ENCODE results near the gene ZNF878. TPM values are rescaled to one million over a fixed set of nuclear protein-coding genes. Genes with fewer than 3 reads are reported as not detected.

The ZNF878 gene
- total RNA-seq, 1 experiment from 2014 or later: 4.9 TPM

- DNase-seq: no peak
- Histone ChIP-seq H3K36me3 (no peaks in the 10 kb centered on the region), H3K9me3 (replicated peaks) (no peaks in the 10 kb centered on the region)
Measured at GRCh38 chr19:12055784-12056183, 3.0 kb upstream of the ZNF878 start.

DNA sequence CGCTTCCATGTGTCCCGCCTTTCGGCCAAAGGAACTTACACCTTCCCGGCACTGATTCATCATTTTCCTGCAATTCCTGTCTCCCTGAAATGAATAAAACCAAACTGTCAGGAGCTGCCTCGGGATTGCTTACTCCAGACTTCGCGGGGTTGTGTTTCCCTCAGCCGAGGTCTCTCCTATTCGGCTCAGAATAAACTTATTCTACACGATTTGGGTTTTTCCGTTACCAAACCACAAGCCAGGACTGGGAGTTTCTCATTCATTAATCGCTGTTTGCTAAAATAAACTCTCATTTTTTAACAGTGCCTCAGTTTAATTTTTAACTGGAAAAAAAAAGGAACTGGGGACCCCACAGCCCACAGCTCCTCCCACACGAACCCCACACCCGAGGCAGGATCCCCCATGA lies 667 bp downstream of the ZNF878 start:
- no peaks in the 10 kb centered on the region; the same call in 1 of the 2 replicates for H3K4me1 ChIP-seq
- peak overlapping the region; percentile 70 for H3K4me3 ChIP-seq
- peaks cover 4% of the 10 kb centered on the region for H3K9me3 ChIP-seq (replicated peaks)
- no peaks in the 10 kb centered on the region for H3K27me3 ChIP-seq
- peak overlapping the region; percentile 35; the same call in 1 of the 2 replicates for H3K27ac ChIP-seq
- peak in 1 of 2 experiments; percentile 51 for DNase-seq
- H3K36me3 ChIP-seq: peaks cover 4% of the 10 kb centered on the region; the same call in 1 of the 2 replicates

More at GRCh38 chr19:12055784-12056183, 3.0 kb upstream of the ZNF878 start:
- Histone ChIP-seq H3K4me3 (no peak overlapping the region), H3K27me3 (no peaks in the 10 kb centered on the region), H3K27ac (no peak overlapping the region), H3K4me1 (no peaks in the 10 kb centered on the region; the same call in 1 of the 2 replicates)

- DNase-seq: no peak
- no peaks in the 10 kb centered on the region; the same call in 1 of the 2 replicates for H3K4me1 ChIP-seq
- H3K9me3 ChIP-seq (replicated peaks): peaks cover 34% of the 10 kb centered on the region
- no peak overlapping the region for H3K4me3 ChIP-seq
- peaks cover 33% of the 10 kb centered on the region for H3K36me3 ChIP-seq
- H3K27me3 ChIP-seq: no peaks in the 10 kb centered on the region
- H3K27ac ChIP-seq: no peak overlapping the region
Measured at GRCh38 chr19:12047868-12048267, 4.9 kb downstream of the ZNF878 start.

GRCh38 chr19:12043752-12044422 lies 8.9 kb downstream of the ZNF878 start:
- peaks cover 43% of the 10 kb centered on the region for H3K9me3 ChIP-seq (replicated peaks)
- DNase-seq: no peak
- no peak overlapping the region for H3K27ac ChIP-seq
- H3K4me1 ChIP-seq: no peaks in the 10 kb centered on the region
- peaks cover 33% of the 10 kb centered on the region for H3K36me3 ChIP-seq
- H3K4me3 ChIP-seq: no peak overlapping the region
- no peaks in the 10 kb centered on the region for H3K27me3 ChIP-seq

DNA sequence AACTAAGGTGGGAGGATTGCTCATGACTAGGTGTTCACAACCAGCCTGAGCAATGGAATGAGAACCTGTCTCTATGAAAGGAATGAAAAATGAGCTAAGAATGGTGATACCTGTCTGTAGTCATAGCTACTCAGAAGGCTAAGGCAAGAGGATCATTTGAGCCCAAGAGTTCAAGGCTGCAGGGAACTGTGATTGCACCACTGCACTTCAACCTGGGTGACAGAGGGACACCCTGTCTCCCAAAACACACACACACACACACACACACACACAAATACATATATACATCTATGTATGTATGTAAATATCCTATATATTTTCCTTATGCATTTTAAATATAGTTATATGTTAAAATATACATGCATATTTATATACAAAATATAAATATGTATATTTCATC lies 9.9 kb downstream of the ZNF878 start:
- peaks cover 45% of the 10 kb centered on the region for H3K9me3 ChIP-seq (replicated peaks)
- no peak overlapping the region for H3K4me3 ChIP-seq
- H3K4me1 ChIP-seq: no peaks in the 10 kb centered on the region
- H3K27ac ChIP-seq: no peak overlapping the region
- no peaks in the 10 kb centered on the region for H3K27me3 ChIP-seq
- no peak for DNase-seq
- H3K36me3 ChIP-seq: peaks cover 32% of the 10 kb centered on the region

DNA sequence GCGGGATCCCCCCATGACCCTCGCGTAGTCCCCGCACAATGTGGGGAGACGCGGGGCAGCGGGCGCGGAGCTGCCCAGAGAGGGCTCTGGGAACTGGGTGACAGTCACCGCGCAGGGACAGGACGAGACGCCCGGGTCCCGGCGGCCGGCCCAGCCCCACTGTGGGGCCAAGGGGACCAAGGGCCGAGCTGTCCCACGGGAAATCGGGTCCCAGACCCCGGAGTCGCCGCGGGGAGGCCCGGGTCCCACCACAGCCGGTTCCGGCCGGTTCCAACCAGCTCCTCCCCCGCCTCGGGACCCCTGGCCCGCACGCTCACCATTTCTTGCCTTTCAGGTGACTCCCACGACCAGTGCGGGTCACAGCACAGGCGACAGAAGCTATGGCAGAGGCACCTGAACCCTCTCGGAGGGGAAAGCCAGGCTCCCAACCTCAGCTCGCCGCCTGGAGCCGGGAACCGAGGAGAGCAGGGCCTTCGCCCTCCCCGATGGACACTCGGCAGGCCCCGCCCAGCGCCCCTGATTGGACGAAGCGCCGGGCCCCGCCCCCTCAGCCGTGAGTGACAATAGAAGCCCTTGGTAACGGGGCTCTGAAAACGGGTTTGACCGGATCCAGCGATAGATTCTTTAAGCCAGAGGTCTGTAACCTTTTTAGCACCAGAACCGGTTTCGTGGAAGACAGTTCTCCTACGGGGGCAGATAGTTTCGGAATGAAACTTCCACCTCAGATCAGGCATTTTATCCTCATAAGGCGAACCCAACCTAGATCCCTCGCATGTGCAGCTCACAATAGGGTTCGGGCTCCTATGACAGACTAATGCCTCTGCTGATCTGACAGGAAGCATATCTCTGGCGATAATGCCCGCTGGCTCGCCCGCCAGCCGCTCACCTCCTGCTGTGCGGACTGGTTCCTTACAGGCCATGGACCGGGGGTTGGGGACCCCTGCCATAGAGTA lies 17.3 kb downstream of the ZNF878 start, which contains the start of gene ZNF433:
Gene ZNF433, minus strand, starts transcription at position 460 of the 953 bp plus-strand sequence. Its CDS starts 140 bp downstream, at position 320.
- peak within 1 kb of the TSS; percentile 92 for H3K4me3 ChIP-seq
- peaks cover 5% of the 10 kb centered on the region; the same call in 1 of the 2 replicates for H3K9me3 ChIP-seq (replicated peaks)
- peak; percentile 96 to 97 for DNase-seq
- no peaks in the 10 kb centered on the region for H3K27me3 ChIP-seq
- H3K4me1 ChIP-seq: peaks cover 6% of the 10 kb centered on the region
- no peaks in the 10 kb centered on the region for H3K36me3 ChIP-seq
- peak within 1 kb of the TSS; percentile 62 for H3K27ac ChIP-seq

- Histone ChIP-seq H3K4me3 (peak overlapping the region; percentile 92), H3K4me1 (peaks cover 6% of the 10 kb centered on the region), H3K27ac (no peak overlapping the region), H3K27me3 (no peaks in the 10 kb centered on the region), H3K9me3 (replicated peaks) (peaks cover 6% of the 10 kb centered on the region; the same call in 1 of the 2 replicates), H3K36me3 (no peaks in the 10 kb centered on the region; the same call in 1 of the 2 replicates)
- no peak for DNase-seq
Measured at GRCh38 chr19:12034620-12035019, 18.1 kb downstream of the ZNF878 start.

DNA sequence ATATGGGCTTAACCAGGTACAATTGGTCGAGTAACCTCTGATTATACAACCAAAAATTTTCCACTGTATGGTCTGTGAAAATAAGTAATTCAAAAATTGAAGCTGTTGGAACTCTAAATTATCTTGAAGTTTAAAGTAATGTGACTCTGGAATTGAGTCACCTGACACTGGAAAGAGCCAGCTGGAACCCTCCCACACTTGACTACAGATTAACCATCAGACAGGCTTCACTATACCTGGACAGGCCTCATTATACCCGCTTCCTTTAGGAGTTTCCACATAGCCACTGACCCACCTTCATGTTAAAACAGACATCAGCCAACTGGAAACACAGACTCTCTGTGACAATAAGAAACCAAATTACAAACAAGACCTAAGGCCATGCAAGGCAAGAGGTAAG lies 18.6 kb downstream of the ZNF878 start:
- no peak overlapping the region; the same call in 1 of the 2 replicates for H3K4me3 ChIP-seq
- peaks cover 8% of the 10 kb centered on the region; the same call in 1 of the 2 replicates for H3K9me3 ChIP-seq (replicated peaks)
- H3K27ac ChIP-seq: no peak overlapping the region
- peaks cover 6% of the 10 kb centered on the region for H3K4me1 ChIP-seq
- H3K27me3 ChIP-seq: no peaks in the 10 kb centered on the region
- no peaks in the 10 kb centered on the region; the same call in 1 of the 2 replicates for H3K36me3 ChIP-seq
- no peak for DNase-seq

GRCh38 chr19:12015753-12016116 lies 37.0 kb downstream of the ZNF878 start:
- no peak overlapping the region for H3K27ac ChIP-seq
- no peaks in the 10 kb centered on the region for H3K4me1 ChIP-seq
- DNase-seq: no peak
- H3K27me3 ChIP-seq: no peaks in the 10 kb centered on the region
- peaks cover 50% of the 10 kb centered on the region for H3K9me3 ChIP-seq (replicated peaks)
- peaks cover 61% of the 10 kb centered on the region for H3K36me3 ChIP-seq
- H3K4me3 ChIP-seq: no peak overlapping the region

- Histone ChIP-seq H3K36me3 (peaks cover 61% of the 10 kb centered on the region), H3K9me3 (replicated peaks) (peaks cover 50% of the 10 kb centered on the region)
Measured at GRCh38 chr19:12015015-12015752, 37.6 kb downstream of the ZNF878 start.

DNA sequence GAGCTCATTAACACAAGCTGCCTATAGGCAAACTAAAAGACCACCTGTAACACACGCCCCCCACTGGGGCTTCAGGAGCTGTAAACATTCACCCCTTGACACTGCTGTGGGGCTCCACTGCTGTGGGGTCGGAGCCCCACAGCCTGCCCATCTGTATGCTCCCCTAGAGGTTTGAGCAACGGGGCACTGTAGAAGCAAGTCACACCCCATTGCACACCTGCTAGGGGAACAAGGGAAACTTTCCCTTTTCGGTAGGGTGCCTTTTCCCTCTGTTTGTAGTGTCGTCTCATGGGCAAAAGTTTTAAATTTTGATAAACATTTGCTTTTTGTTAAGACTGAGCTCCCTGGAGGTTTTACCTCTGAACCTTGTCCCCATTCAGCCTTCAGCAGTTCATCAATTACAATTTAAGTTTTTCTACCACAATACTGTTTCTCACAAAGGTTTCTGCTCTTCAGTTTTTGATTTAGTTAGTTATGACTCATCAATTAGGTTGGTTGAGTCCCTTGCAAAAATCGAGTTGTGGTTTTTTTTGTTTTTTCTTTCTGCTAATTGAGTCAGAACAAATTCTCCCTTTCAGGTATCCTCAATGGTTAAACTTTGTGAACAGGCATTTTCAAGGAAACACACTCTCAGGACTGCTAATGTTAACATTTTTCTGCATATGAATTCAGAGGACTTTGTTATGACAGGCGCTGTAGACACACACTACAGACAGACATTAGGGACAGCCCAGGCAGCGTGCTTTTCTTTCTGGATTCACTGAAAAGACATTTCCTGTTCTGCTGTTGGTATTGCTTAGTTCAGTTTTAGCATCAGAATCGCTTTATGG lies 52.4 kb downstream of the ZNF878 start:
- peaks cover 10% of the 10 kb centered on the region; the same call in 1 of the 2 replicates for H3K9me3 ChIP-seq (replicated peaks)
- no peak overlapping the region for H3K27ac ChIP-seq
- no peak overlapping the region for H3K4me3 ChIP-seq
- no peak for DNase-seq
- no peaks in the 10 kb centered on the region for H3K4me1 ChIP-seq
- no peaks in the 10 kb centered on the region for H3K27me3 ChIP-seq
- H3K36me3 ChIP-seq: peaks cover 39% of the 10 kb centered on the region

More at GRCh38 chr19:12015015-12015752, 37.6 kb downstream of the ZNF878 start:
- Histone ChIP-seq H3K4me1 (no peaks in the 10 kb centered on the region), H3K4me3 (no peak overlapping the region), H3K27me3 (no peaks in the 10 kb centered on the region), H3K27ac (no peak overlapping the region)
- DNase-seq: no peak

DNA sequence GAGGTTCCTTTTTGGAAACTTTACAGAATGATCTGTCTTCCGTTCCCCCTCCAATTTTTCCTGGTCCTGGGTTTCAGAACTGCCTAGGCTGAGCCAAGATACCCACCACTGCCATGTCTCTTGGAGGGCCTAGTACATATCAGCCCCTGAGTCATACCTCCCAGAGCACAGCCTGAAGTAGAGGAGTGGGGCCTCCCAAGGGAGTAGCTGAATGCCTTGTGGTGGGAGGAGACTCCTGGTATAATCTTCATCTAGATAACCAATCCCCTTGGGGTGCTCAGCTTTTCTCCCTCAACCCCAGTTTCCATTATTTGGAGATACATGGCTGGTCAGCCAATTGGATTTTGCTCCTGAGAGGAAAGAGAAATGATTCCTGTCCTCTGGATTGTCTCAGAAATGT lies 57.6 kb downstream of the ZNF878 start:
- Histone ChIP-seq H3K36me3 (peaks cover 19% of the 10 kb centered on the region), H3K9me3 (replicated peaks) (peaks cover 4% of the 10 kb centered on the region), H3K4me1 (no peaks in the 10 kb centered on the region), H3K4me3 (no peak overlapping the region), H3K27ac (no peak overlapping the region), H3K27me3 (no peaks in the 10 kb centered on the region)
- peak in 1 of 2 experiments; percentile 20 for DNase-seq

All from SJCRH30 (cell line).